Fibroblast of the conjunctiva (primary cell): ENCODE results near the gene SCNN1G.
"Not testable (repeated sequence)": the region's sequence is repeated elsewhere in the genome, so short reads cannot be mapped to it uniquely, and the experiment has no call there.

Experiments
- DNase-seq: peaks from one replicate; pipeline ENCODE4 v3.0.0-alpha.2; 2010; ENCODE audit warnings: low read depth

SCNN1G gene

GRCh38 chr16:23253650-23254049, 71.1 kb downstream of the SCNN1G start:
- DNase-seq, result not testable (repeated sequence)

DNA sequence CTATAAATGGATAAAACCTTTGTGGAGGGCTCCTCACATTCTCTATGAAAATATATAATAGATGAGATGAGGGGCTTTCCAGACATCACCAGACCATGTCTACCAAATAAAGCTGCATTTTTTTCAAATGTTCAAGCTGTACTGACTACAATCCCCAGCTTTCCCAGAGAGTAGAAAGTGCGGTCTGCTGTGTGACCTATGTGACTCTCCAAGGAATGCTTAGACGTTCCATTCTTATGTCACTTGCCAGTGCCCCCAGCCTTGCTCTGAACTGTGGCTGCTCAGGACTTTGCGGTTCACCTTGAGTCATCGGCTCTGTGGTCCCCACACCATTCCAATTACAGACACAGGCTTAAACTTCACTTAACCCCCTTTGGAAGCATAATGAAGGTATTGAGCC, 71.8 kb downstream of the SCNN1G start:
- DNase-seq, result no peak

DNA sequence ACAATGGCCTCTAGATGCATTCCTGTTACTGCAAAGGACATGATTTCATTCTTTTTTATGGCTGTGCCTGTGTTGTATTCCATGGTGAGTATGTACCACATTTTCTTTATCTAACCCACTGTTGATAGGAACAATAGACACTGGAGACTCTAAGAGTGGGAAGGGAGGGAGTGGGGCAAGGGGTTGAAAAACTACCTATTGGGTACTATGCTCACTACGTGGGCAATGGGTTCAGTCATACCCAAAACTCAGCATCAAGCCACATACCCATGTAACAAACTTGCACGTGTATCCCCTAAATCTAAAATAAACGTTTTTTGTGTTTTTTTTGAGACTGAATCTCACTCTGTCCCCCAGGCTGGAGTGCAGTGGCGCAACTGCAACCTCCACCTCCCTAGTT, 72.5 kb downstream of the SCNN1G start:
- no peak for DNase-seq

GRCh38 chr16:23256440-23256839, 73.9 kb downstream of the SCNN1G start:
- DNase-seq, result no peak

- no peak for DNase-seq
Measured at GRCh38 chr16:23257682-23258081, 75.1 kb downstream of the SCNN1G start.

DNA sequence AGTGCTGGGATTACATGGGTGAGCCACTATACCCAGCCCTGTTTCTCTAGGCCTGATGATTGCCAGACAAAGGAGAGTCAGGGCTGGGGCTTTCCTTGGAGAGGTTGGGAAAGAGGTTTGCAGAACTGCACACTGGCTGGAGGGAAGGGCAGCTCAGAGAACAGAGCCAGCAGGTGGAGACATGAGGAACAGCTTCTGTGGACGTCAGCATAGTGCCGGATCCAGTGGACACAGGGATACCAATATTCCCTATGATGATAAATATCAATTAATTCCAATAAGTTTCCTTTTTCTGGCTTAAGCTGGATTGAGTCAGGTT, 76.3 kb downstream of the SCNN1G start:
- no peak for DNase-seq
